Mammary epithelial cell (primary cell): Measurements from ENCODE around the gene CTNNA1.

ENCODE experiments used
- CTCF ChIP-seq, 2 donors: IDR thresholded peaks in 1 of 2; conservative IDR thresholded peaks in 1 of 2; 2 replicates each; pipeline ENCODE4 v1.5.1; 2011 to 2012; ENCODE audit warnings: inconsistent platforms in 2 of 2, low read length in 2 of 2, mild to moderate bottlenecking in 2 of 2, control low read depth in 1 of 2, low read depth in 1 of 2; ENCODE audit not compliant: insufficient read depth in 1 of 2; ENCODE audit errors: extremely low read depth in 1 of 2
- EZH2 ChIP-seq: IDR thresholded peaks from 2 replicates; pipeline ENCODE4 v1.6.1; 2012; ENCODE audit warnings: low read length, inconsistent platforms, borderline replicate concordance

- TF ChIP-seq CTCF (conservative IDR thresholded peaks at IDR 0.05 in 1 of 2, IDR thresholded peaks at IDR 0.05 in 1 of 2; ENCODE audit: extremely low read depth in 1 of 2, insufficient read depth in 1 of 2, low read depth in 1 of 2, low read length in 2 of 2), result no peak
- no peak for TF ChIP-seq EZH2
Observed at GRCh38 chr5:138752341-138752950, 779 bp upstream of the CTNNA1 start.
